GM21576 (cell line): Measurements from ENCODE around the gene P2RY6.
A peak's percentile ranks its signal among the peaks of the same experiment; 100 is the strongest.

Experiments used
- ATAC-seq: cut with Tn5 transposase; IDR thresholded peaks from one replicate; pipeline ENCODE4 v1.9.1; 2021; ENCODE audit warnings: mild to moderate bottlenecking, moderate library complexity; ENCODE audit not compliant: unreplicated experiment

The P2RY6 gene

DNA sequence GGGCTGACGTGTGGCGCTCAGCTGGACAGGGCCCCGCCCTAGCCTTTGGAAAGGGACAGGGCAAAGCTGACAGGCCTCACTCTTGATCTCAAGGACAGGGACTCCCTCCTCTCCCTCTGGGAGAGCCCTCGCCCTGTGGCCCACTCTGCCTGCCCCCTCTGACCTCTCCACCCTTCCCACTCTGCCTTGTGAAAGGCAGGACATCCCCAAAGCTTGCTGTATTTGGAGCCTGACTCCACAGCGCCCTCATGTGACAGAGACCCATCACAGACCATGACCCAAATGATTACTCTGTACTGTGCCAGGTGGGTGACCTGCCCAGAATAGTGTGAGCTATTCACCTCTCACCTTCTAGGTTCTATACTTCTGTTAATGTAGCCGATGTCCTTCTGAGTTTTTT lies 35.3 kb upstream of the P2RY6 start:
- no peak for ATAC-seq

DNA sequence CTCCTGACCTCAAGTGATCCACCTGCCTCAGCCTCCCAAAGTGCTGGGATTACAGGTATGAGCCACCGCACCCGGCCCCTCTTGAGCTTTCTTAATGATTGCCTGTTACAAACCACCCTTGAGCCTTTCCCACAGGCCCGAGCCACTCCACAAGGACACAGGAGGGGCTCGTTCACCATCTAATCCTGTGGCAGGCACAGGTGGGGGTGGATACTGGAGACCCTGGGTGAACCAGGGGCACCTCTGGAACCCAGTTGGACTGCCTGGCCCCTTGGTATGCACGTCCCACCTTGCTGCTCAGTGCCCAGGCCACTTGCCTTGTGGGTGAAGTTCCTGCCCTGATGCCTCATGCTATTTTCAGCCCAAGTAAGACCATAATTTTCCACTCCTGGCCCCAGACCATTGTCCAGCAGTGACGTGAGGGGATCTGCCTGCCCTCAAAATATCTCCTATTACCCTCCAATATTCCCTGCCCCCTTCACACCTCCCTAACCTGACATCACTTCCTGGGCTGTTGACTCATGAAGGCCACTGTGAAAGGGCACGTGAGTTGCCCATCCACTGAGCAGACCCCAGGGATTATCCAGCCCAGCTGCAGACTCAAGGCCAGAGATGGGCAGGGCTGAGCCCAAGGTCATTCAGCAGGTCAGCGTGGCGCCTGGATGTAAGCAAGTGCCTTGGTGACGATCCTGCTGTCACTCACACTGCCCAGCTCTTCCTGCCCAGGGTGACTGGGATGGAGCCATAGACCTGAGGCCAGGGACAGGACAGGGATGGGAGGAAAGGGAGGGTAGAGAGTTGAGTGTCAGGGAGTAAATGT lies 34.5 kb upstream of the P2RY6 start:
- no peak for ATAC-seq

GRCh38 chr11:73239111-73239521 lies 33.0 kb upstream of the P2RY6 start:
- ATAC-seq: no peak

- no peak for ATAC-seq
Measured at GRCh38 chr11:73239571-73240189, 32.5 kb upstream of the P2RY6 start.

DNA sequence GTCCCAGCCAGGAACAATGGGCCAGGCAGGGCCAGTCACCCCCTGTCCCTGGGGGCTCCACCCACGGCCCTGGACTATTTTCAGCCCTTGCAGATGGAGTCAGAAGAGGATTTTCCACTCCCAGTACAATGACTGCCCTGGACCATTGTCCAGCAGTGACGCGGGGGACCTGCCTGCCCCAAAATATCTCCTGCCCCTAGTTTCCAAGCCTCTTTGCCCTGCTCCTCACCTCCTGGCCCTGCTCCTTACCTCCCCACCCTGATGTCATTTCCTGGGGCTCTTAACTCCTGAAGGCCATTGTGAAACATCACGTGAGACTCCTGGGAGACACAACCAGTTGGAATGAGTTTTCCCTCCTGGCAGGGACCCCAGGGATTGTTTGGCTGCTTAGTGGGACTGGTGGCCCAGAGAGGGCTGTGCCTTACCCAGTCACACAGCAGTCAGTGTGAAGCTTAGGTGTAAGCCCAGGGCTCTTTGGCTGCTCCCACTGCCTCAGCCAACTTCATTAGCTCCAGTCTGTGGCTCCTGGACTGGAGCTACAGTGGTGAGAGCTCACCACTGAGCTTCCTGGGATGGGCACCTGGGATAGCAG lies 31.9 kb upstream of the P2RY6 start:
- no peak for ATAC-seq

DNA sequence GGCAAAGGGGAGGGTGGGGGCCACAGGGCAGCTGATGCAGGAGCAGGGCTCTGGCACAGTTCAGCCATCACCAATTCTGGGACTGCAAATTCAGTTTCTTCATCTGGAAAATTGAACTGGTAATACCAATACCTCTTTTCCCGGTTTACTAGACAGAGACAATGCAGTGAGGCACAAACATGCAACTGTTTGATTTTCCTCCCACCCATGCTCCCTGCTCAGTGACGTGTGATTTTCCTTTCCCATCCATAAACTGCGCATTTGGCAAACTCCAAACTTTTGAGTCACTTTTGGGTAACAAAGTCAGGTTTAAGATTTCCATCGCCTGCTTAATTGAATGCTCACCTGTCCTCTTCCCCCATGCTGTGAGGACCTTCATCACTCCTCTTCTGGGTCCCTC lies 30.8 kb upstream of the P2RY6 start:
- ATAC-seq: no peak

GRCh38 chr11:73242251-73243092 lies 29.7 kb upstream of the P2RY6 start:
- peak; percentile 82 for ATAC-seq

DNA sequence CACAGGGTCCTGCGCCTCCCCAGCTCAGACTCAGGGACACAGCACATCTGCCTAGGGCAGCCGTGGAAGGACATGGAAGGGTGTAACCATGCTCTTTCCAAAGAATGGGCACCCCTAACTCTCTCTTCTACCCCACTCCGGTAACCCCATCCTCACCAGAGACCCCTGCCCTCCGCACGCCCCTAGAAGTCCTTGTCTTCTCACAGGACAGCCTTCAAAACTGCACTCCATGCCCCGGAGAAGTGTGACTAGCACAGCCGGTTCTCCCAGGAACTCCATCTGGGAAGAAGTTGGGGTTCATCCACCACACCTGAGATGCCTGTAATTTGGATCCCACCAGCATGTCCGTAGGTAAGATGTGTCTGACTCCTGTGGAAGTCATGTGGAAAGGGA lies 29.0 kb upstream of the P2RY6 start:
- no peak for ATAC-seq

- ATAC-seq: no peak
Measured at GRCh38 chr11:73244589-73245240, 27.4 kb upstream of the P2RY6 start.

DNA sequence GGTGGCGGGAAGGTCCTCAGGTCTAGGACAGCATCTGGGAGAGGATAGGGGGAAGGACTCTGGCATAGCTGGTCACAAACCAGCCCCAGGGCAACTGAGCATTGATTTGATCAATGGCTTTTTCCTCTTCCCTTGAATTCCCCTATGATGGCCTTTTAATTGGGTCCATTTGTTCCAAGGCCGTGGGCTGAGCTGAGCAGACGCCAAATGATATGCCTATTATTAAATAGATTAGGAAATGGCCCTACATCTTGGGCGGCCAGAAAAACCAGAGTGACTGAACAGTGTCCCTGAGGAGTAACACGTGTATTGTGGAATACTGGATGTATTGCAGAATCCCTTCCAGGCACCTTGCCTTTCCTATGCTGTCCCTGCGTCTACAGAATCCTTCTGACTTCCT lies 26.7 kb upstream of the P2RY6 start:
- ATAC-seq: no peak

GRCh38 chr11:73246303-73246702 lies 25.8 kb upstream of the P2RY6 start:
- ATAC-seq: no peak

- ATAC-seq: no peak
Measured at GRCh38 chr11:73248526-73249185, 23.5 kb upstream of the P2RY6 start.

DNA sequence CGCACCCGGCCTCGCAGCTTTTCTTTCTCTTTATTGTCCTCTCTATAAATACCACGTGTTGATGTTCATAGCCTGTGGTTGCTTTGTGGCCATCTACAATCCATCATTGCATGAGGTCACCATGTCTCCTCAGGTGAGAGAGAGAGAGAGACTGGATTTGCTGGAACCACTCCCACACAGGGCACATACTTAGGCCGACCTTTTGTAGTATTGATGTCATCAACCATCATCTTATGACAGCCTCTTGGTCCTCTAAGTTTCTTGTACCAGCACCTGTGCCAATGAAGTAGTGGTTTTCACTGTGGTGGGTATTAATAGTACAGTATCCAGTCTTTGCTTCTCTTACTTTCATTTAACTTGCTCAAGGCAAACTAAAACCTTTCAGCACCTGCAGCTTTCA lies 22.8 kb upstream of the P2RY6 start:
- peak; percentile 67 for ATAC-seq

DNA sequence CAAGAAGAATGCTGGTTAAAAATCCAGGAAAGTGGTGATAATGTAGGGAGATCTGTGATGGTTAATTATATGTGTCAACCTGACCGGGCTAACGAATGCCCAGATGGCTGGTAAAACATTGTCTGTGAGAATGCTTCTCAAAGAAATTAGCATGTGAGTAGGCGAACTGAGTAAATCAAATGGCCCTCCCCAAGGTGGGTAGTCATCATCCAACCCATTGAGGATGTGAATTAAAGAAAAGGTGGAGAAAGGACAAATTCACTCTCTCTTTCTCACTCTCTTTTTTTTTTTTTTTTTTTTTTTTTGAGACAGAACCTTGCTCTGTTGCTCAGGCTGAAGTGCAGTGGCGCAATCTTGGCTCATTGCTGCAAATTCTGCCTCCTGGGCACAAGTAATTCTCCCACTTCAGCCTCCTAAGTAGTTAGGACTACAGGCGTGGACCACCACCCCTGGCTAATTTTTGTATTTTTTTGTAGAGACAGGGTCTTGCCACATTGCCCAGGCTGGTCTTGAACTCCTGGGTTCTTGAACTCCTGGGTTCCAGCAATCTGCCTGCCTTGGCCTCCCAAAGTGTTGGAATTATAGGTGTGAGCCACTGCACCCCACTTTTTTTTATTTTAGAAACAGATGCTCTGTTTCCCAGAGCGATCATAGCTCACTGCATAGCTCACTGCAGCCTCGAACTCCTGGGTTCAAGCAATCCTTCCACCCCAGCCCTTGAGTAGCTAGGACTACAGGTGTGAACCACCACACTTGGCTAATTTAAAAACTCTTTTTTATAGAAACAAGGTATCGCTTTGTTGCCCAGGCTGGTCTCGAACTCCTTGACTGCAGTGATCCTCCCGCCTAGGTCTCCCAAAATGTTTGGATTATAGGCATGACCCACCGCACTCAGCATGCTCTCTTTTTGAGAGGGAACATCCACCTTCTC lies 22.0 kb upstream of the P2RY6 start:
- peak; percentile 8 for ATAC-seq

DNA sequence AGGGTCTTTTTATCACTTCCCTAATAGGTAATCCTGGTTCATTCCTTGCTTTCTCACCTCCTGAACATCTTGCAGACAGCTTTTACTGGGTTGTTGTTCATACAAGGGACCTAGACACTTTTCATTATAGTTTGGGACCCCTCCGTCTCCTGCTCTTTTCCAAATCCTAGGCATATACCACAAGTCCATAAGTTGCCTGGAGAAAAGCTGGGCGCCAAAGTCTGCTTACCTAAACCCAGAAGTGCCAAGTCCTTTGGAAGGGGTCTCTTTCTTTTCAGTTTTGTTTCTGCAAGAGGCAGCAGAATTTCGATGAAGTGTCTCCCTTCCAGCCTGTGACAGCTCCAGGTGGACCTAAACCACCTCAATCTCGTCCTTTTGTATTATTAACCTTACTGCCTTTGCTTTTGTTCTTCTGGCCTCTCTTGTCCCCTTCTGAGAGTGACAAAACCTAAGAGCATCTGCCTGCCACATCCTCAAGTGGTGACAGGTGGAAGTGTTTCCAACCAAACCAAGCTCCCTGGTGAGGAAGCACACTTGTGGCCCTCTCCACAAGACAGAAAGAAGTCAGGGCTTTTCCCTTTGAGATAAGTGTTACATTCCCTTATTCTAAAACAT lies 19.5 kb upstream of the P2RY6 start:
- ATAC-seq: no peak

DNA sequence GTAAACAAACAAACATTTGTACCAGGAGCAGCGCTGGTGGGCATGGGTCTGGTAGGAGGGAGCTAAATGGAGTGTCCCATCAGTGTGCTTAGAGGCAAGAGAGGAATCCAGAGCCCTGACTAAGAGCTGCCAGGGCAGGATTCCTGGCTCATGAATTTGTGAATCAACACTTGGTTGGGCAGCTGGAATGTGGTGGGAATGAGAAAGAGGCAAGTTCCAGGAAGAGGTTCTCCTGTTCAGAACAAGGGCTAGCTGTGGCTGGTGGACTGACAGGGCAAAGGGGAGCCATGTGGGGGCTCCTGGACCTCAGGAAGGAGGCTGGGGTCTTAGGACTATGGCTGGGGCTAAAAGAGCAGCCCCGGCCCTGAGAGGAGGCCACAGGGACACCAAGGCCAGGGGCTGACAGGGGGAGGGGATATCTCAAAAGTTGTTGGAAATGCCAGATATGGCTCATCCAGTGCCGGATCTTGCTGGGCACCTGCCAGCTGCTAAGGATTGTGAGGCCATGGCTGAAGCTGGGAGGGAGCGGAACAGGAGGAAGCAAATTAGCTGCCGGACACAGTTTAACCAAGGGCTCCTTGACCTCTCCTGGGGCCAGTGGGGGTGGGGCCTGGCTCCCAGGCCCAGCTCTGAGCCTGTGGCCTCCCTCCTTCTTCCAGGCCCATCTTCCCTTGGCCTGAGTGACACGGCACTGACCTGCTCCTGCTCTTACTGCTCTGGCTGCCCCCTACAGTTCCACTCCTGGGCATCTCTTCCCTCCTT lies 14.6 kb upstream of the P2RY6 start:
- no peak for ATAC-seq

DNA sequence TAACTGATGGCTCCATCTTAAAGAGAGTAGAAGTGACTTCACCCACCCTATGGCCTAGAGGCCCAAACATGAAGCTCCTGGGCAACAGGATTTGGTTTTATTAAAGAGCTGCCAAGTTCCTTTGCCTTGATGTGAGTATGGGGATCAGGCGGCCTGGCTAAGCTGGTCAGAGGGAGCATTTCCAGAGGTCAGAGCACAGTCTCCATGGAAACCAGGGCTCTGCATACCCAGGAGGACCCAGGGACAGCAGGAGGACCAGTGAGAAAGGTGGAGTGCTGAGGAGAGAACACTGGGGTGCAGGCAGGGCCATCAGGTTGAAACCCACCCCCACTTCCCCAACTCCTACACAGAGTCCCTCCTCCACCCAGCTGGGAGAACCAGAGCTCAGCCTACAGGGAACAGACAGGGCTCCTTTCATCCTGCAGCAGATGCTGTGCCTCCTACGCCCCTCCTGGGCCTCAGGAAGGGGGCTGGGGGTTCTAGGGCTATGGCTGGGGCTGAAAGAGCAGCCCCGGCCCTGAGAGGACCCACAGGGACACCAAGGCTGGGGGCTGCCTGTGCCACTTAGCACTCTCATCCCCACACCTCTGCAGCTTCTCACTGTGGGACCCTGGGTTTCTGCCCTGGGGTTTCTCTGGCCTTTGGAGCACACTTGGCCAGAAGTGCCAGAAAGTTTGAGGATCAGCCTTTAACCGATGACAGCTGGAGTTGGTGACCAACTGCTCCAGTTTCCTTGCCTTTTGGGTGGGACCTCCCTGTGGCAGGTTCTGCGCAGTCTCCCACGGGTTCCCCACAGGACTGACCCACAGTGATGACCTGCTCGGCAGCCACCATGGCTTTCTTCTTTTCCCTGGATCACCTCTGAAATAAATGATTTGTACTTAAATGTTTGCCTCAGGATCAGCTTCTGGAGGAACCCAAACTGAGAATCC lies 13.8 kb upstream of the P2RY6 start:
- ATAC-seq: no peak
